Measurements from ENCODE around the gene GNAL. TPM values are rescaled to one million over a fixed set of nuclear protein-coding genes. Genes with fewer than 3 reads are reported as not detected.

Gene GNAL
- total RNA-seq, 4 donors from 2014 or later, result 13.5 to 24.6 (median 19.9) TPM

DNA sequence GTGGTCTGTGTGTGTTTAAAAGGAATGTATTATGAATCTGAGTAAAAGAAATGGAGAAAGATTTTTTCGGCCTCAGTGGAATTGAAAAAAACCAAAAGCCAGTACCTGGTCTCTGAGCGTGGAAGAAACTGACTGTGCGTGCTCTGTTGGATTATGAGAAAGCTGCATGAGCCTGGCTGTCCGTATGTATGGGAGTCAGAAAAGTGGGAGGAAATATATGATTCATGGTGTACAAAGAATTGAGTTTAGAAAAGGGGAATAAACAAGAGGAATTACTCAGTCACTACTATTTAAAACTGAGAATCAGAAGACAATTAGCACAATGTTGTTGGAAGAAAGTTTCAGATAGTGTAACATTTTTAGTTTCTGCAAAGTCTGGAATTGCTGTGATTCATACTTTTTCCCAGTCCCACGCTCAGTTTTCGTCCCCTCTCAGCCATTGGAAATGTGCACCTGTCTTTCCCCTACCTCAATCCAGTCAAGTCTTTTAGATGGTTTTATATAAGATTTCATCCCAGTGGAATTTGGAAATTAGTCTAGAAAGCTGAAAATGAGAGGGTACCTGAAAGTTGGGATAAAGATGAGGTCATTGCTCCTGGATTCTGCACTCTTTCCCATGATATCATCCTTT, 95.7 kb downstream of the GNAL start:
- no peak overlapping the region for H3K27ac ChIP-seq
- 82 to 84% methylated on average over 4 to 6 of the region's 6 CpGs for WGBS, 2 donors (ENCODE audit: low coverage in 1 of 2)
- no peaks in the 10 kb centered on the region for H3K27me3 ChIP-seq
- no peak for ATAC-seq
- no peaks in the 10 kb centered on the region for H3K9me3 ChIP-seq
- no peak overlapping the region for H3K4me3 ChIP-seq
- peaks cover 0 to 8% (median 0%) of the 10 kb centered on the region in 3 donors for H3K4me1 ChIP-seq
- no peaks in the 10 kb centered on the region for H3K36me3 ChIP-seq
- TF ChIP-seq POLR2AphosphoS5 (IDR thresholded peaks at IDR 0.05) (no peak), EP300 (IDR thresholded peaks at IDR 0.05) (no peak), POLR2A (IDR thresholded peaks at IDR 0.05) (no peak)

DNA sequence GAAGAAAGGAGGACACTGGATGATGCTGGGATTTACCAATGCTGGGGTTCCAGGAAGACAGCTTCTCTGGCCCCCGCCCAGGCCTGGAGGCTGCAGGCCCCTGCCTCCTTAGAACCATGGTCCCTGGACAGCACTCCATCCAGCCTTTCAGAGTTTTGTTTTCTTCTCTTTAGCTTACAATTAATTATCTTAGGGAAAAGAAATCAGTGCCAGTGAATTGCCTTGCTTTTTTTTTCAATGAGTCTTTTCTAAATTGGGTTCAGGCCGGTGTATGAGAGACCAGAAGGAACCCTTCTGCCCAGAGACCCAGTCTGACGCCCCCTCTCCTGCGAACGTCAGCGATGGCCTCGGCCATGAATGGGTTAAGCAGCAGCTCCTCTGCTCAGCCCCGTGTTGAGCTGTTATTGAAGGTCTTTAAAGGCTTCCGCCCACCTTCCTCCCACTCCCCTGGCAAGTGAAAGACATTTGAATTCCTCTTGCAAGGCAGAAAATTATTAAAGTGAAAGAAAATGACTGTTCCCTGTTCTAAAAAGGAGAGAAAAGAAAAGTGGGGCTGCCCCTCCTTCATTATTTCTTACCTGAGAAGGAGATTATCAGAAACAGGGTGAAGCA, 96.5 kb downstream of the GNAL start:
- Histone ChIP-seq H3K36me3 (no peaks in the 10 kb centered on the region), H3K27ac (no peak overlapping the region), H3K4me3 (no peak overlapping the region), H3K4me1 (peaks cover 0 to 8% (median 0%) of the 10 kb centered on the region in 3 donors), H3K27me3 (no peaks in the 10 kb centered on the region), H3K9me3 (no peaks in the 10 kb centered on the region)
- TF ChIP-seq EP300 (IDR thresholded peaks at IDR 0.05), result no peak
- no peak for TF ChIP-seq POLR2A (IDR thresholded peaks at IDR 0.05)
- no peak for TF ChIP-seq POLR2AphosphoS5 (IDR thresholded peaks at IDR 0.05)
- TF ChIP-seq, protein P1, sequence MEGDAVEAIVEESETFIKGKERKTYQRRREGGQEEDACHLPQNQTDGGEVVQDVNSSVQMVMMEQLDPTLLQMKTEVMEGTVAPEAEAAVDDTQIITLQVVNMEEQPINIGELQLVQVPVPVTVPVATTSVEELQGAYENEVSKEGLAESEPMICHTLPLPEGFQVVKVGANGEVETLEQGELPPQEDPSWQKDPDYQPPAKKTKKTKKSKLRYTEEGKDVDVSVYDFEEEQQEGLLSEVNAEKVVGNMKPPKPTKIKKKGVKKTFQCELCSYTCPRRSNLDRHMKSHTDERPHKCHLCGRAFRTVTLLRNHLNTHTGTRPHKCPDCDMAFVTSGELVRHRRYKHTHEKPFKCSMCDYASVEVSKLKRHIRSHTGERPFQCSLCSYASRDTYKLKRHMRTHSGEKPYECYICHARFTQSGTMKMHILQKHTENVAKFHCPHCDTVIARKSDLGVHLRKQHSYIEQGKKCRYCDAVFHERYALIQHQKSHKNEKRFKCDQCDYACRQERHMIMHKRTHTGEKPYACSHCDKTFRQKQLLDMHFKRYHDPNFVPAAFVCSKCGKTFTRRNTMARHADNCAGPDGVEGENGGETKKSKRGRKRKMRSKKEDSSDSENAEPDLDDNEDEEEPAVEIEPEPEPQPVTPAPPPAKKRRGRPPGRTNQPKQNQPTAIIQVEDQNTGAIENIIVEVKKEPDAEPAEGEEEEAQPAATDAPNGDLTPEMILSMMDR (IDR thresholded peaks at IDR 0.05), result no peak
- 17 to 32% methylated on average over 8 to 9 of the region's 9 CpGs for WGBS, 2 donors (ENCODE audit: low coverage in 1 of 2)
- ATAC-seq, result no peak

DNA sequence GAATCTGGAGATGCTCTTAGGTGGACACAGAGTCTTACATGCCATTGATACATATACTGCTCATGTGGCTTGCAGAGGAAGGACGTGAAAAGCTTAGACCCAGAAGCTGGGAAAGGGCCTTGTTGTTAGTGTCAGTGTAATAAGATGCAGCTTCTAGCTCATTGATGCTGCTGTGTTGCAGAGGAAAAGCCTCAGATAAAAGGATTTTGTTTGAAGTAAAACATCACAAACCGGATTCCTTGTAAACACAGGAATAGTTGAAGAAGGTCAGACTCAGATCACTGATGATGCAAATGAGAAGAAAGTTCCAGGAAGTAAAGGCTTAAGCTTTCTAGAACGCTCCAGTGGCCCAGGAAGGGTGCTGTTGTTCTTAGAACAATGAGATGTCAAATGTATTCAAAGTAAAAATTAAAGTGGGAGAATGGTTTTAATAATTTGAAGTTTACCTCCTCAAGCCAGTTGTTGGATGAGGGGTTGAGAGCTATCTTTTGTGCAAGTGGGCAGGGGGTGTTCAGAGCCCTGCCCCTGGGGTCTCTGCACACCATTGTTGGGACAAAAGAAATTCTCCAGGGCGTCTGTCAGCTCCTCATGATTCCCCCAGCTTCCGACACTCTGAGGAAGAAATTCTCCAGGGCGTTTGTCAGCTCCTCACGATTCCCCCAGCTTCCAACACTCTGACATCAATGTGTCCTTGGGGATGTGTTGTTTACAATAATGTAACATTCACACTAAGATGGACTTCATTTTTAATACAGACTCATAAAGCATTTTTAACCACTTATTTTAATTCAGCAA, 100.8 kb downstream of the GNAL start:
- WGBS, 2 donors (ENCODE audit: low coverage in 1 of 2), result 29 to 49% methylated on average over 6 to 7 of the region's 7 CpGs
- TF ChIP-seq POLR2AphosphoS5 (IDR thresholded peaks at IDR 0.05) (no peak), EP300 (IDR thresholded peaks at IDR 0.05) (no peak), POLR2A (IDR thresholded peaks at IDR 0.05) (no peak)
- TF ChIP-seq, protein P1 (IDR thresholded peaks at IDR 0.05), result no peak
- Histone ChIP-seq H3K27ac (no peak overlapping the region), H3K27me3 (no peaks in the 10 kb centered on the region), H3K36me3 (no peaks in the 10 kb centered on the region), H3K4me1 (peaks cover 0 to 8% (median 0%) of the 10 kb centered on the region in 3 donors), H3K9me3 (no peaks in the 10 kb centered on the region), H3K4me3 (no peak overlapping the region)
- no peak for ATAC-seq

DNA sequence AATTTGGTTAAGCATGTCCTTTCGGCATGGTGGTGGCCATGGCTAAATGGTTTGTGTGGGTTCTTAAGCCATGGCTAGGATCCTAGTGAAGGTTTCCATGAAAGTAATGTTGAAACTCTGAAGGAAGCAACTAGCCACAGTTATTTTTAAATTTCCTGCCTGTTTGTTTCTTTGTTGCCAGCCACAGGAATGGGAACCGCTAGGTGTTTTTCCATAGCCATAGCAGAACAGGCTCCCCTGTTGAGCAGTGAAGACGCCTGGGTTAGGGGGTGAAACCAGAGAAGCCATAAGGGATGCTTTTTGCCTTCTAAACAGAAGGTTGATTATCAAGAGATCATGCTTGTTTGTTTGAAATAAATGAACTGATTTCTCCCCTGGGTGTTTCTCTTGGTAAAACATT, 102.1 kb downstream of the GNAL start:
- no peak for ATAC-seq
- no peak for TF ChIP-seq POLR2A (IDR thresholded peaks at IDR 0.05)
- TF ChIP-seq, protein P1 (IDR thresholded peaks at IDR 0.05), result no peak
- no peak for TF ChIP-seq POLR2AphosphoS5 (IDR thresholded peaks at IDR 0.05)
- no peak for TF ChIP-seq EP300 (IDR thresholded peaks at IDR 0.05)
- no peaks in the 10 kb centered on the region for H3K27me3 ChIP-seq

DNA sequence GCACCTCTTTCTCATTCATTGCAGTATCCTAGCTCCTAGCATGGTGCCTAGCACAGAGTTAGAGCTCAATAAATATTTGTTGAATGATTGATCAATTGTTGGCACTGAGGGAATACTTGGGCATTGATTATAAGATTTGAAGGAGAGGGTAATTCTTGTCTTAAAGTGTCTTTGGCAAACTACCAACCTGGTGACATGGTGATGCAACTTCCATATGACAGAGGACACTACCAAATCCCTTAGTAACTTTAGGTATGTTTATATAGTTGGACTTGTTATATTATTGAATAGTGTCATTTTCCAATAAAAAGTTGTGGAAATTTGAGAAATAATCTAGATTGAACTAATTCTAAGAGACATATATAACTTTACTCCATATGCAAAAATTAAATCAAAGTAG, 103.6 kb downstream of the GNAL start:
- Histone ChIP-seq H3K36me3 (no peaks in the 10 kb centered on the region), H3K27ac (no peak overlapping the region), H3K27me3 (no peaks in the 10 kb centered on the region), H3K4me1 (peaks cover 0 to 8% (median 0%) of the 10 kb centered on the region in 3 donors), H3K9me3 (no peaks in the 10 kb centered on the region), H3K4me3 (no peak overlapping the region)
- TF ChIP-seq POLR2AphosphoS5 (IDR thresholded peaks at IDR 0.05), result no peak
- TF ChIP-seq, protein P1 (IDR thresholded peaks at IDR 0.05), result no peak
- no peak for TF ChIP-seq POLR2A (IDR thresholded peaks at IDR 0.05)
- TF ChIP-seq EP300 (IDR thresholded peaks at IDR 0.05), result no peak
- no peak for ATAC-seq

More for the DNA sequence above, 102.1 kb downstream of the GNAL start:
- 65 to 91% methylated on average over 3 of the region's 3 CpGs for WGBS, 2 donors (ENCODE audit: low coverage in 1 of 2)
- Histone ChIP-seq H3K27ac (no peak overlapping the region), H3K4me1 (peaks cover 0 to 8% (median 0%) of the 10 kb centered on the region in 3 donors), H3K36me3 (no peaks in the 10 kb centered on the region), H3K4me3 (no peak overlapping the region), H3K9me3 (no peaks in the 10 kb centered on the region)
